B cell (primary cell): Measurements from ENCODE around the gene USB1. TPM values are rescaled to one million over a fixed set of nuclear protein-coding genes. Genes with fewer than 3 reads are reported as not detected.
A peak's percentile ranks its signal among the peaks of the same experiment; 100 is the strongest.

Source experiments
- ATAC-seq: fragments of 200-7000 bp; cut with Tn5 transposase; one replicate; pipeline ENCODE4 v1.10.0; 2021; ENCODE audit warnings: low read depth, mild to moderate bottlenecking, moderate number of reproducible peaks, moderate library complexity
- CTCF ChIA-PET: fragments of 350-600 bp; sonication (Branson Sonifier 250); formaldehyde crosslinking; loops from one replicate; lab custom pipeline; 2021; ENCODE audit warnings: antibody characterized with exemption, inconsistent platforms; lab: Charles Lee
- POLR2A ChIA-PET: fragments of 350-600 bp; sonication (Branson Sonifier 250); formaldehyde crosslinking; loops from one replicate; lab custom pipeline; 2021; ENCODE audit warnings: antibody characterized with exemption; lab: Charles Lee
- DNase-seq: peaks from one replicate; pipeline ENCODE4 v3.0.0; 2013
- H2AFZ ChIP-seq: 2 replicates; pipeline ENCODE4 v1.6.1; 2012; ENCODE audit warnings: mild to moderate bottlenecking, low read depth, low read length; ENCODE audit not compliant: insufficient read depth, poor library complexity, severe bottlenecking
- H3K27ac ChIP-seq, 2 donors: 1 replicate in 1 of 2; 2 replicates in 1 of 2; pipeline ENCODE4 v1.5.1; 2012 to 2013; ENCODE audit warnings: low read length in 2 of 2, mild to moderate bottlenecking in 2 of 2, moderate library complexity in 1 of 2
- H3K27me3 ChIP-seq, 4 experiments: fragments of 200-600 bp in 1 of 4; sonication (generic) in 1 of 4; replicated peaks in 1 of 4; 1 replicate in 2 of 4; 2 replicates in 2 of 4; pipeline versions ENCODE4 v1.6.1 to v1.7.0; 2013 to 2016; ENCODE audit warnings: low read length in 3 of 4, mild to moderate bottlenecking in 2 of 4, mixed read lengths in 1 of 4, moderate library complexity in 1 of 4; ENCODE audit not compliant: insufficient read depth in 4 of 4, control insufficient read depth in 3 of 4; ENCODE audit errors: control extremely low read depth in 1 of 4
- H3K36me3 ChIP-seq, 2 experiments: replicated peaks in 1 of 2; 1 replicate in 1 of 2; 2 replicates in 1 of 2; pipeline versions ENCODE4 v1.6.1 to v1.7.1; 2013; ENCODE audit warnings: low read length in 1 of 2; ENCODE audit not compliant: insufficient read depth in 2 of 2, control insufficient read depth in 1 of 2; ENCODE audit errors: control extremely low read depth in 1 of 2, extremely low read depth in 1 of 2
- H3K4me1 ChIP-seq, 2 donors: fragments of 200-600 bp in 1 of 2; sonication (generic) in 1 of 2; 1 replicate in 1 of 2; 2 replicates in 1 of 2; pipeline versions ENCODE4 v1.5.1 to v1.6.1; 2013 to 2017; ENCODE audit warnings: low read length in 2 of 2; ENCODE audit not compliant: control insufficient read depth in 2 of 2, insufficient read depth in 2 of 2
- H3K4me2 ChIP-seq: replicated peaks from 2 replicates; pipeline ENCODE3; 2012; ENCODE audit warnings: mild to moderate bottlenecking, low read depth, low read length; ENCODE audit not compliant: poor library complexity, severe bottlenecking
- H3K4me3 ChIP-seq, 5 experiments: fragments of 200-600 bp in 1 of 5; sonication (generic) in 1 of 5; 1 replicate in 3 of 5; 2 replicates in 2 of 5; pipeline versions ENCODE4 v1.5.1 to v1.7.0; 2011 to 2016; ENCODE audit warnings: low read length in 4 of 5, mild to moderate bottlenecking in 4 of 5, low read depth in 2 of 5, control low read depth in 1 of 5, moderate library complexity in 1 of 5; ENCODE audit not compliant: insufficient read depth in 1 of 5; ENCODE audit errors: control extremely low read depth in 1 of 5, extremely low read depth in 1 of 5
- H3K79me2 ChIP-seq: fragments of 200-600 bp; sonication (generic); one replicate; pipeline ENCODE4 v1.6.0; 2016; ENCODE audit warnings: low read length; ENCODE audit not compliant: control insufficient read depth, insufficient read depth
- H3K9ac ChIP-seq: fragments of 200-600 bp; sonication (generic); 2 replicates; pipeline ENCODE4 v1.6.1; 2017; ENCODE audit warnings: mild to moderate bottlenecking, low read length, moderate library complexity
- H3K9me3 ChIP-seq, 3 donors: one replicate each; pipeline versions ENCODE4 v1.6.1 to v1.7.1; 2013; ENCODE audit warnings: low read length in 2 of 3; ENCODE audit not compliant: control insufficient read depth in 2 of 3, insufficient read depth in 1 of 3; ENCODE audit errors: control extremely low read depth in 1 of 3
- H4K20me1 ChIP-seq: 2 replicates; pipeline ENCODE4 v1.6.0; 2012; ENCODE audit warnings: mild to moderate bottlenecking, low read length; ENCODE audit not compliant: insufficient read depth, control insufficient read depth, poor library complexity, severe bottlenecking
- H3K27ac Mint-ChIP-seq: one replicate; pipeline ENCODE4 v1.8.0; 2021; ENCODE audit warnings: mixed read lengths
- H3K27me3 Mint-ChIP-seq: one replicate; pipeline ENCODE4 v1.8.0; 2021; ENCODE audit warnings: mixed read lengths
- H3K4me1 Mint-ChIP-seq: one replicate; pipeline ENCODE4 v1.8.0; 2021; ENCODE audit warnings: mixed read lengths
- H3K4me3 Mint-ChIP-seq: one replicate; pipeline ENCODE4 v1.8.0; 2021; ENCODE audit warnings: mixed read lengths
- H3K9me3 Mint-ChIP-seq: one replicate; pipeline ENCODE4 v1.8.0; 2022; ENCODE audit warnings: mixed read lengths; ENCODE audit not compliant: insufficient read depth
- EZH2 ChIP-seq: IDR thresholded peaks from 2 replicates; pipeline ENCODE4 v1.6.1; 2012; ENCODE audit warnings: borderline replicate concordance, low read depth, mild to moderate bottlenecking, moderate library complexity, low read length; ENCODE audit not compliant: insufficient read depth, poor library complexity, severe bottlenecking
- WGBS: methylation state at CpG from one replicate; pipeline ENCODE4 v1.1.5; 2013; ENCODE audit warnings: missing lambda C conversion rate; ENCODE audit not compliant: insufficient coverage; 5-methylcytosine and 5-hydroxymethylcytosine counted together
- intact Hi-C: fragments of 100-400 bp; cut with micrococcal nuclease; formaldehyde crosslinking; loops from one replicate; pipeline ENCODE4 v1.10.0; 2022
- polyA plus RNA-seq: library from polyadenylated mRNA; depleted of rRNA; stranded (reverse); fragments of >200 nt; gene quantifications from 2 replicates; pipeline ENCODE4 v1.2.3, GENCODE V29; 2012
- total RNA-seq, 2 donors: library from RNA; stranded (reverse); fragments of 120-200 nt in 1 of 2; gene quantifications; 1 replicate in 1 of 2; 2 replicates in 1 of 2; pipeline versions ENCODE4 v1.2.3 to v1.2.4, GENCODE V29; 2013 to 2022
- TF ChIP-seq, protein P1 (sequence below): fragments of 200-600 bp; IDR thresholded peaks from one replicate; pipeline ENCODE4 v1.8.0; 2022; ENCODE audit warnings: antibody characterized with exemption, mild to moderate bottlenecking

Gene USB1
- total and polyA plus RNA-seq, 2 donors (not counting 1 experiment from before 2014, with no cell fraction given), result 32.8 to 37.0 TPM

- H3K4me1 Mint-ChIP-seq, result peaks cover 18% of the 10 kb centered on the region
- CTCF ChIA-PET, result interaction anchor here (1.3 kb wide), 1 partner anchor 14 kb away, joined by 4 read pairs; the partner anchor contains the start of gene ZNF319
- Histone ChIP-seq H3K27ac (no peak overlapping the region), H3K4me3 (peak overlapping the region in 4 of 5 experiments; percentile 57 to 69 (median 64)), H3K4me1 (peaks cover 7 to 16% of the 10 kb centered on the region in 2 donors), H3K79me2 (no peaks in the 10 kb centered on the region), H4K20me1 (no peaks in the 10 kb centered on the region), H3K27me3 (peaks cover 0 to 14% (median 6%) of the 10 kb centered on the region in 4 experiments), H3K36me3 (no peaks in the 10 kb centered on the region), H3K4me2 (peak overlapping the region; percentile 95), H2AFZ (peak overlapping the region; percentile 86), H3K9ac (peak overlapping the region; percentile 76), H3K9me3 (peaks cover 0 to 10% (median 0%) of the 10 kb centered on the region in 3 donors)
- H3K27me3 Mint-ChIP-seq, result peaks cover 5% of the 10 kb centered on the region
- peak overlapping the region; percentile 78 for H3K27ac Mint-ChIP-seq
- intact Hi-C loops, result loop anchor here (1.0 kb wide), 2 partner anchors 16 to 144 kb away; partner anchors contain the start of genes CFAP20 and USB1
- 38% methylated on average over 48 of the region's 62 CpGs for WGBS
- no peak for TF ChIP-seq EZH2
- TF ChIP-seq, protein P1, sequence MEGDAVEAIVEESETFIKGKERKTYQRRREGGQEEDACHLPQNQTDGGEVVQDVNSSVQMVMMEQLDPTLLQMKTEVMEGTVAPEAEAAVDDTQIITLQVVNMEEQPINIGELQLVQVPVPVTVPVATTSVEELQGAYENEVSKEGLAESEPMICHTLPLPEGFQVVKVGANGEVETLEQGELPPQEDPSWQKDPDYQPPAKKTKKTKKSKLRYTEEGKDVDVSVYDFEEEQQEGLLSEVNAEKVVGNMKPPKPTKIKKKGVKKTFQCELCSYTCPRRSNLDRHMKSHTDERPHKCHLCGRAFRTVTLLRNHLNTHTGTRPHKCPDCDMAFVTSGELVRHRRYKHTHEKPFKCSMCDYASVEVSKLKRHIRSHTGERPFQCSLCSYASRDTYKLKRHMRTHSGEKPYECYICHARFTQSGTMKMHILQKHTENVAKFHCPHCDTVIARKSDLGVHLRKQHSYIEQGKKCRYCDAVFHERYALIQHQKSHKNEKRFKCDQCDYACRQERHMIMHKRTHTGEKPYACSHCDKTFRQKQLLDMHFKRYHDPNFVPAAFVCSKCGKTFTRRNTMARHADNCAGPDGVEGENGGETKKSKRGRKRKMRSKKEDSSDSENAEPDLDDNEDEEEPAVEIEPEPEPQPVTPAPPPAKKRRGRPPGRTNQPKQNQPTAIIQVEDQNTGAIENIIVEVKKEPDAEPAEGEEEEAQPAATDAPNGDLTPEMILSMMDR, result no peak
- POLR2A ChIA-PET, result interaction anchor here (0.7 kb wide), 1 partner anchor 183 kb away, joined by 14 read pairs; no protein-coding TSS in a partner anchor
- no peak for DNase-seq
- no peaks in the 10 kb centered on the region for H3K9me3 Mint-ChIP-seq
- peak; percentile 44 for ATAC-seq
- H3K4me3 Mint-ChIP-seq, result peak overlapping the region; percentile 93
Observed at GRCh38 chr16:57985204-57986181, 15.7 kb upstream of the USB1 start.

- Mint-ChIP-seq H3K27ac (no peak overlapping the region), H3K27me3 (peaks cover 5% of the 10 kb centered on the region)
- CTCF ChIA-PET, result no interaction called here
Observed at GRCh38 chr16:57986196-57986595, 15.0 kb upstream of the USB1 start.

More at GRCh38 chr16:57986196-57986595, 15.0 kb upstream of the USB1 start:
- H3K27me3 ChIP-seq, result peaks cover 0 to 14% (median 5%) of the 10 kb centered on the region in 4 experiments
- Mint-ChIP-seq H3K9me3 (no peaks in the 10 kb centered on the region), H3K4me3 (peak overlapping the region; percentile 68), H3K4me1 (peaks cover 18% of the 10 kb centered on the region)
- H3K9ac ChIP-seq, result no peak overlapping the region
- TF ChIP-seq EZH2, result no peak
- TF ChIP-seq, protein P1, result no peak
- H4K20me1 ChIP-seq, result no peaks in the 10 kb centered on the region
- POLR2A ChIA-PET, result no interaction called here
- H3K4me3 ChIP-seq, result no peak overlapping the region
- no peaks in the 10 kb centered on the region for H3K79me2 ChIP-seq
- intact Hi-C loops, result no loop called here
- H2AFZ ChIP-seq, result peak overlapping the region; percentile 86
- ATAC-seq (no peak), DNase-seq (no peak)
- 100% methylated on average over 2 of the region's 9 CpGs for WGBS
- no peak overlapping the region for H3K27ac ChIP-seq
- H3K4me2 ChIP-seq, result no peak overlapping the region
- no peaks in the 10 kb centered on the region for H3K36me3 ChIP-seq
- peaks cover 7 to 16% of the 10 kb centered on the region in 2 donors for H3K4me1 ChIP-seq
- peaks cover 0 to 10% (median 0%) of the 10 kb centered on the region in 3 donors for H3K9me3 ChIP-seq
